ENCODE results near the gene FMO3.

The FMO3 gene

DNA sequence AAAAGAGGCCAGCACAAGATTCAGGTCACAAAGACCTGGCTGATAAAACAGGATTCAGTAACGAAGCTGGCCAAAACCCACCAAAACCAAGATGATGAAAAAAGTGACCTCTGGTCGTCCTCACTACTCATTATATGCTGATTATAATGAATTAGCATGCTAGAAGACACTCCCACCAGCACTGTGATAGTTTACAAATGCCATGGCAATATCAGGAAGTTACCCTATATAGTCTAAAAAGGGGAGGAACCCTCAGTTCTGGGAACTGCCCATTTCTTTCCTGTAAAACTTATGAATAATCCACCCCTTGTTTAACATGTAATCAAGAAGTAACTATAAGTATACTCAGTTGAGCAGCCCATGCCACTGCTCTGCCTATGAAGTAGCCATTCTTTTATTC lies 68.4 kb downstream of the FMO3 start:
- DNase-seq (ENCODE audit: low spot score), result no peak

GRCh38 chr1:171160211-171160610 lies 69.5 kb downstream of the FMO3 start:
- DNase-seq (ENCODE audit: low spot score), result no peak

DNA sequence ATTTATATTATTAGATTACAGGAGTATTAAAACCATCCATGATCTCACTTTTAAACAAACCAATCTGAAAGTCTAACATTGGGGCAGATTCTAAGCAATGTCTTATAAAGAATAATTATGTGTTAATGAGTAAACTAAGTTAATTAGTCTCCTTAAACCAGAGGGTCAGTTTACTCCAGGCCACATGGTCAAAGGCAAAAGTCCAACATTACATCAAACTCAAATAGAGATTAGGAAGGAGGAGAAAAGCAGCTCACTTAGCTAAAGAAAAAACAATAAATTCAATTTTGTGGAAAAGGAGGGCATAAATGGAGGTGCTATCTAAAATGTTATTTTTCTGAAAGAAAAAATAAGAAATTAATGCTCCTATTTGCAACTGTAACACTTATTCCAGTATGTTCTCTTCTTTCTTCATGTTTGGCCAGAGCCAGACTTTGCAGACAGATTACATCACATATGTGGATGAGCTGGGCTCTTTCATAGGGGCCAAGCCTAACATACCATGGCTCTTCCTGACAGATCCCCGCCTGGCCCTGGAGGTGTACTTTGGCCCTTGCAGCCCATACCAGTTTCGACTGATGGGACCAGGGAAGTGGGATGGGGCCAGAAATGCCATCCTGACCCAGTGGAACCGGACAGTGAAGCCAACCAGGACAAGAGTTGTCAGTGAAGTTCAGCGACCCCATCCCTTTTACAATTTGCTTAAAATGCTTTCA lies 70.1 kb downstream of the FMO3 start:
- DNase-seq (ENCODE audit: low spot score), result no peak

DNA sequence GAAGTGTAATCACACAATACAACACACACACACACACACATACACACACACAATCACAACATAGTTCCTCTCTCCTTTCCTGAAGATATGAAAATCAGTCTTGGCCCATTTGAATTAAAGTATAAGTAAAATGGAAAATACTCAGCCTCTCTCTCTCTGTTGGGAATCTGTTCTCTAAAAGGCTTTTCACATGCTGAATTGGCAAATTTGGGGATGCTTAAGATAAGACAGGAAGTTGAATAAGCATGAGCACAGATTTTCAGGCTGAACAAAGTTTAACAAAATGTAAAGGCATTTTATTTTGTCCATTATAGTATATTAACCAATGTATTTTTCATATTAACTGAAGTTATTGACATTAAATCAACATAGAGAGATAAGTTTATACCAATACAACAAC lies 70.7 kb downstream of the FMO3 start:
- no peak for DNase-seq (ENCODE audit: low spot score)

DNA sequence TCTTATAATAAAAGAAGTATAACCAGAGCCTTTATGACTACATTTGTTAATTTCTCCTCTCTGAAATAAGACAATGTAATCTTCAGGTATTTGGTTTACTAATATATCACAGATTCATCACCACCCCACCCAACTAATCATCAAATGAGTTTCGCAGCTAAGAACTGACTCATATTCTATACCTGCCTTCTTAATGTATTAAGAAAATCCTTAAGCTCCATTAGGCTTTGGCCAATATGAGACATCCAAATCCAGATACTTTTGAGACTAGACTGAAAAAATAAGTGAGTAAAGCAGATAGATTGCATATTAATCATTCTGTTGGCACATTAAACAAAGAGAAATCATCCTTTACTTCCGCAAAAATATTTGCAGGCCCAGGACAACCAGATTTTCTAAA lies 75.7 kb downstream of the FMO3 start:
- DNase-seq (ENCODE audit: low spot score), result no peak
